Right lobe of liver (tissue), 6 donors: ENCODE data around the gene OR52J3. TPM values are rescaled to one million over a fixed set of nuclear protein-coding genes. Genes with fewer than 3 reads are reported as not detected.

Experiments
- ATAC-seq, 4 donors: fragments of 200-7000 bp; cut with Tn5 transposase; one replicate each; pipeline ENCODE4 v1.9.1; 2020; ENCODE audit warnings: mild to moderate bottlenecking in 4 of 4, moderate library complexity in 4 of 4
- DNase-seq, 3 donors: peaks; one replicate each; pipeline ENCODE4 v3.0.0-alpha.2; 2020
- H3K27ac ChIP-seq, 3 donors: fragments of 200-600 bp; one replicate each; pipeline ENCODE4 v1.8.0; 2022
- H3K27me3 ChIP-seq, 2 donors: fragments of 200-600 bp; one replicate each; pipeline ENCODE4 v1.8.0; 2022
- H3K36me3 ChIP-seq, 4 donors: fragments of 200-600 bp; sonication (generic) in 1 of 4; one replicate each; pipeline versions ENCODE4 v1.5.1 to v1.8.0; 2017 to 2022; ENCODE audit warnings: control low read depth in 1 of 4
- H3K4me1 ChIP-seq, 4 donors: fragments of 200-600 bp; sonication (generic) in 1 of 4; one replicate each; pipeline versions ENCODE4 v1.5.1 to v1.8.0; 2017 to 2022; ENCODE audit warnings: control low read depth in 1 of 4
- H3K4me3 ChIP-seq, 3 donors: fragments of 200-600 bp; one replicate each; pipeline ENCODE4 v1.8.0; 2022
- H3K9me3 ChIP-seq, 4 donors: fragments of 200-600 bp; sonication (generic) in 1 of 4; one replicate each; pipeline versions ENCODE4 v1.5.1 to v1.8.0; 2017 to 2022; ENCODE audit warnings: control low read depth in 1 of 4
- CTCF ChIP-seq, 4 donors: fragments of 200-600 bp in 3 of 4; fragments of 450-650 bp in 1 of 4; IDR thresholded peaks; one replicate each; pipeline versions ENCODE4 v1.5.1 to v1.8.0; 2016 to 2022; ENCODE audit warnings: antibody characterized with exemption in 4 of 4, mild to moderate bottlenecking in 2 of 4
- POLR2A ChIP-seq: fragments of 450-650 bp; IDR thresholded peaks from one replicate; pipeline ENCODE4 v1.6.1; 2017; ENCODE audit warnings: antibody characterized with exemption, mild to moderate bottlenecking
- WGBS: methylation state at CpG from one replicate; pipeline ENCODE4 v1.1.6; 2018; ENCODE audit warnings: low coverage, low lambda C conversion rate; ENCODE audit not compliant: insufficient coverage; ENCODE audit errors: missing lambda C conversion rate; 5-methylcytosine and 5-hydroxymethylcytosine counted together
- intact Hi-C, 2 donors: fragments of 100-400 bp; cut with DNase I; formaldehyde crosslinking; loops; one replicate each; pipeline versions ENCODE4 v1.11.2 to v1.14.1; 2022
- total RNA-seq, 6 experiments: library from RNA; depleted of rRNA in 2 of 6; stranded (reverse); fragments of >200 nt in 2 of 6; fragmentation: NEBNext Ultra II Directional in 3 of 6; extraction: Animal tissue kit (Norgen Biotek cat#: 25700) in 3 of 6; gene quantifications; one replicate each; pipeline versions ENCODE4 v1.1.0 to v1.2.4, GENCODE V29; 2016 to 2023
- donor health status: DM: no; HTN: yes; CAD: no.
- donor health status: DM: no; HTN: no; CAD: no.
- donor health status: DM: no; HTN: no; CAD: no.
- donor health status: DM: no; HTN: yes; CAD: no.
- donor health status: DM: no; HTN: yes; CAD: no.

The OR52J3 gene
- total RNA-seq, 6 experiments from 2014 or later, result not detected

DNA sequence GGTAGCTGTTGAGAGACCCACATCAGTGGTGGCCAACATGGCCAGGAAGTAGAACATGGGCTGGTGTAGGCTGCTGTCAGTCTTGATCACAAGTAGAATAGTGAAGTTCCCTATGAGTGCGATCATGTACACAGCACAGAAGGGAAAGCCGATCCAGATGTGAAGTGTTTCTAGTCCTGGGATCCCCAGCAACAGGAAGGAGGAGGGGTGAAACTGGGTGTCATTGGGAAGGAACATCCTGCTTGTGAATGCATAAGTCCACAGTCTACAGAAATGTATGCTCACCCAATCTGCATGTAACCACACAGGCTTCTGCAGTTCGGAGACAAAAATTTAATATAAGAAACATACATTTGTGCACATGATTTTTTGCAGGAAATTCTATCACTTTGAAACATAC is 13.1 kb downstream of the OR52J3 start, which contains the start of gene OR52E2:
Gene OR52E2 (minus strand): TSS at position 237 of the 400 bp plus-strand sequence. CDS start 0 bp downstream, at position 237.
- intact Hi-C loops, result no loop called here
- no peak for TF ChIP-seq POLR2A
- TF ChIP-seq CTCF (IDR thresholded peaks at IDR 0.05), result no peak
- WGBS, result 79% methylated on average over 3 of the region's 3 CpGs

GRCh38 chr11:5065027-5065426 is 18.7 kb downstream of the OR52J3 start:
- no peaks in the 10 kb centered on the region for H3K9me3 ChIP-seq
- intact Hi-C loops, result no loop called here
- H3K27ac ChIP-seq, result no peak overlapping the region
- no peak overlapping the region for H3K4me3 ChIP-seq
- H3K27me3 ChIP-seq, result no peaks in the 10 kb centered on the region
- H3K36me3 ChIP-seq, result no peaks in the 10 kb centered on the region
- TF ChIP-seq POLR2A (no peak), CTCF (IDR thresholded peaks at IDR 0.05) (no peak)
- DNase-seq (no peak), ATAC-seq (no peak)
- no peaks in the 10 kb centered on the region for H3K4me1 ChIP-seq
- WGBS, result 0% methylated on average over 1 of the region's 1 CpG

More for the DNA sequence above, 13.1 kb downstream of the OR52J3 start, which contains the start of gene OR52E2:
- Histone ChIP-seq H3K27me3 (no peaks in the 10 kb centered on the region), H3K4me3 (no peak within 1 kb of the TSS), H3K36me3 (no peaks in the 10 kb centered on the region), H3K27ac (no peak within 1 kb of the TSS), H3K9me3 (no peaks in the 10 kb centered on the region), H3K4me1 (no peaks in the 10 kb centered on the region)
- DNase-seq (no peak), ATAC-seq (no peak)

GRCh38 chr11:5069272-5069671 is 22.9 kb downstream of the OR52J3 start, which contains the start of gene OR52E1:
Gene OR52E1 (plus strand): TSS chr11:5069572.
- ATAC-seq, result no peak
- Histone ChIP-seq H3K4me3 (no peak within 1 kb of the TSS), H3K36me3 (no peaks in the 10 kb centered on the region), H3K27ac (no peak within 1 kb of the TSS), H3K4me1 (no peaks in the 10 kb centered on the region), H3K9me3 (no peaks in the 10 kb centered on the region), H3K27me3 (no peaks in the 10 kb centered on the region)
- no peak for TF ChIP-seq POLR2A
- no peak for TF ChIP-seq CTCF (IDR thresholded peaks at IDR 0.05)
- DNase-seq, result no peak
- 22% methylated on average over 3 of the region's 3 CpGs for WGBS
- intact Hi-C loops, result no loop called here

DNA sequence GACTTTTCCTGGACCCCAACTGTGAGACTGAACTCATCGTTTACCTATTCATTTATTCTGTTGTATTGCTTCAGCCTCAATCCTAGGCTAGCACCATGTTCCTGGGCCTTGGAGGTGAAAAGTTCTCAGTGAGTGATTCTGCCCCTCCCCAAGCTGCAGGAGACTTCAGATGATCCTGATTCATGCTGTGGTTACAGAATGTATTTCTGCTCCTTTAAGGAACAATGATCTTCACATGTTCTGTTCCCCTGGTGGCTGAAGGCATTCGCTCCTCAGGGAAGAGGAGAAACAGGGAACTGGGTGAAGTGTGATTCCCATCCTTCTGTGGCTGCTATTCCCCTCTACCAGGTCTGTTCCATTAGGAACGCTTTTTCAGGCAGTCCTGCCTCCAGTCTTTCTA is 25.5 kb downstream of the OR52J3 start:
- no peak for TF ChIP-seq POLR2A
- TF ChIP-seq CTCF (IDR thresholded peaks at IDR 0.05), result no peak
- Histone ChIP-seq H3K9me3 (no peaks in the 10 kb centered on the region), H3K27me3 (no peaks in the 10 kb centered on the region), H3K36me3 (no peaks in the 10 kb centered on the region), H3K4me1 (no peaks in the 10 kb centered on the region), H3K4me3 (no peak overlapping the region), H3K27ac (no peak overlapping the region)
- intact Hi-C loops, result no loop called here
- WGBS, result 31% methylated on average over 2 of the region's 3 CpGs
- no peak for DNase-seq
- no peak for ATAC-seq

- ATAC-seq (no peak), DNase-seq (no peak)
- no peak for TF ChIP-seq POLR2A
- TF ChIP-seq CTCF (IDR thresholded peaks at IDR 0.05), result no peak
- H3K27ac ChIP-seq, result no peak overlapping the region
- H3K27me3 ChIP-seq, result peaks cover 0 to 2% of the 10 kb centered on the region in 2 donors
- peaks cover 0 to 4% (median 0%) of the 10 kb centered on the region in 4 donors for H3K4me1 ChIP-seq
- intact Hi-C loops, result no loop called here
- H3K9me3 ChIP-seq, result no peaks in the 10 kb centered on the region
- 38% methylated on average over 2 of the region's 2 CpGs for WGBS
- no peak overlapping the region for H3K4me3 ChIP-seq
- H3K36me3 ChIP-seq, result no peaks in the 10 kb centered on the region
Measured at GRCh38 chr11:5081405-5081804, 35.1 kb downstream of the OR52J3 start.
